HCT116 (cell line): ENCODE data around the gene KRTAP4-4.
A peak's percentile ranks its signal among the peaks of the same experiment; 100 is the strongest.

Experiments
- EGR1 ChIP-seq: IDR thresholded peaks from 2 replicates; pipeline ENCODE4 v1.6.1; 2012; ENCODE audit warnings: low read depth
- EZH2 ChIP-seq: fragments of 200-600 bp; sonication (generic); IDR thresholded peaks from 2 replicates; pipeline ENCODE4 v1.6.1; 2017; ENCODE audit warnings: antibody characterized with exemption, mixed run types
- JUND ChIP-seq: IDR thresholded peaks from 2 replicates; pipeline ENCODE4 v1.6.1; 2012
- MAX ChIP-seq: IDR thresholded peaks from 2 replicates; pipeline ENCODE4 v1.6.1; 2012
- POLR2A ChIP-seq: IDR thresholded peaks from 2 replicates; pipeline ENCODE4 v1.7.0; 2011; ENCODE audit warnings: borderline replicate concordance; ENCODE audit not compliant: insufficient read depth, insufficient read length; ENCODE audit errors: extremely low read depth
- POLR2AphosphoS5 ChIP-seq: IDR thresholded peaks from 2 replicates; pipeline ENCODE4 v1.6.1; 2011; ENCODE audit warnings: mild to moderate bottlenecking, low read depth, low read length, moderate library complexity
- RAD21 ChIP-seq: IDR thresholded peaks from 2 replicates; pipeline ENCODE4 v1.6.1; 2012; ENCODE audit warnings: low read depth, mild to moderate bottlenecking
- REST ChIP-seq: IDR thresholded peaks from 2 replicates; pipeline ENCODE4 v1.6.1; 2012; ENCODE audit warnings: low read depth
- SP1 ChIP-seq: IDR thresholded peaks from 2 replicates; pipeline ENCODE4 v1.6.1; 2012; ENCODE audit warnings: low read depth
- SRF ChIP-seq: IDR thresholded peaks from 2 replicates; pipeline ENCODE4 v1.6.1; 2012; ENCODE audit warnings: low read depth
- ZFX ChIP-seq: fragments of 450-650 bp; IDR thresholded peaks from 2 replicates; pipeline ENCODE4 v1.6.1; 2017
- TF ChIP-seq, protein P1 (sequence below), 3 experiments: fragments of 200-600 bp in 1 of 3; sonication (generic) in 1 of 3; IDR thresholded peaks in 2 of 3; conservative IDR thresholded peaks in 1 of 3; 2 replicates each; pipeline ENCODE4 v1.5.1; 2012 to 2017; ENCODE audit warnings: low read depth in 2 of 3, low read length in 2 of 3, antibody characterized with exemption in 1 of 3, borderline replicate concordance in 1 of 3, control low read depth in 1 of 3, mild to moderate bottlenecking in 1 of 3, mixed read lengths in 1 of 3, mixed run types in 1 of 3, moderate library complexity in 1 of 3; ENCODE audit not compliant: insufficient read depth in 1 of 3

GRCh38 chr17:41149652-41149985, 10.9 kb downstream of the KRTAP4-4 start, which contains the start of gene KRTAP4-5:
- no peak for TF ChIP-seq EGR1
- TF ChIP-seq POLR2A = no peak
- TF ChIP-seq, protein P1, sequence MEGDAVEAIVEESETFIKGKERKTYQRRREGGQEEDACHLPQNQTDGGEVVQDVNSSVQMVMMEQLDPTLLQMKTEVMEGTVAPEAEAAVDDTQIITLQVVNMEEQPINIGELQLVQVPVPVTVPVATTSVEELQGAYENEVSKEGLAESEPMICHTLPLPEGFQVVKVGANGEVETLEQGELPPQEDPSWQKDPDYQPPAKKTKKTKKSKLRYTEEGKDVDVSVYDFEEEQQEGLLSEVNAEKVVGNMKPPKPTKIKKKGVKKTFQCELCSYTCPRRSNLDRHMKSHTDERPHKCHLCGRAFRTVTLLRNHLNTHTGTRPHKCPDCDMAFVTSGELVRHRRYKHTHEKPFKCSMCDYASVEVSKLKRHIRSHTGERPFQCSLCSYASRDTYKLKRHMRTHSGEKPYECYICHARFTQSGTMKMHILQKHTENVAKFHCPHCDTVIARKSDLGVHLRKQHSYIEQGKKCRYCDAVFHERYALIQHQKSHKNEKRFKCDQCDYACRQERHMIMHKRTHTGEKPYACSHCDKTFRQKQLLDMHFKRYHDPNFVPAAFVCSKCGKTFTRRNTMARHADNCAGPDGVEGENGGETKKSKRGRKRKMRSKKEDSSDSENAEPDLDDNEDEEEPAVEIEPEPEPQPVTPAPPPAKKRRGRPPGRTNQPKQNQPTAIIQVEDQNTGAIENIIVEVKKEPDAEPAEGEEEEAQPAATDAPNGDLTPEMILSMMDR (IDR thresholded peaks at IDR 0.05 in 2 of 3, conservative IDR thresholded peaks at IDR 0.05 in 1 of 3; ENCODE audit: borderline replicate concordance in 1 of 3, insufficient read depth in 1 of 3, low read depth in 2 of 3, low read length in 2 of 3) = no peak
- TF ChIP-seq ZFX = no peak
- TF ChIP-seq REST = peak; percentile 9; the same call in 1 of the 2 replicates
- no peak for TF ChIP-seq EZH2
- TF ChIP-seq POLR2AphosphoS5 = no peak
- TF ChIP-seq RAD21 = no peak
- TF ChIP-seq SRF = no peak
- TF ChIP-seq JUND = no peak
- no peak for TF ChIP-seq MAX
- TF ChIP-seq SP1 = no peak
